Mucosa of stomach (tissue), 1 donor: ENCODE results near the gene ADD1.

Experiments used
- H3K27me3 ChIP-seq: one replicate; pipeline ENCODE4 v1.7.0; 2013; ENCODE audit warnings: mild to moderate bottlenecking, low read length; ENCODE audit not compliant: control insufficient read depth, insufficient read depth
- H3K36me3 ChIP-seq: one replicate; pipeline ENCODE4 v1.7.0; 2013; ENCODE audit warnings: low read length; ENCODE audit not compliant: control insufficient read depth, insufficient read depth
- H3K4me1 ChIP-seq: one replicate; pipeline ENCODE4 v1.7.0; 2013; ENCODE audit warnings: mild to moderate bottlenecking, low read length; ENCODE audit not compliant: control insufficient read depth, insufficient read depth
- H3K4me3 ChIP-seq: one replicate; pipeline ENCODE4 v1.7.0; 2013; ENCODE audit warnings: low read length
- H3K9ac ChIP-seq: one replicate; pipeline ENCODE4 v1.7.0; 2013; ENCODE audit warnings: mild to moderate bottlenecking, low read length, moderate library complexity
- H3K9me3 ChIP-seq: one replicate; pipeline ENCODE4 v1.7.0; 2013; ENCODE audit warnings: mild to moderate bottlenecking, low read length, moderate library complexity; ENCODE audit not compliant: control insufficient read depth
- donor health status: Pancreatic carcinoma.

ADD1 gene

GRCh38 chr4:2928242-2929176, 84.9 kb downstream of the ADD1 start:
- H3K9ac ChIP-seq = no peak overlapping the region
- H3K27me3 ChIP-seq = no peaks in the 10 kb centered on the region
- H3K36me3 ChIP-seq = peaks cover 26% of the 10 kb centered on the region
- peaks cover 43% of the 10 kb centered on the region for H3K4me1 ChIP-seq
- no peaks in the 10 kb centered on the region for H3K9me3 ChIP-seq
- no peak overlapping the region for H3K4me3 ChIP-seq

- Histone ChIP-seq H3K27me3 (no peaks in the 10 kb centered on the region), H3K9me3 (no peaks in the 10 kb centered on the region), H3K9ac (no peak overlapping the region), H3K4me3 (no peak overlapping the region), H3K36me3 (peaks cover 26% of the 10 kb centered on the region), H3K4me1 (peaks cover 48% of the 10 kb centered on the region)
These were observed 85.8 kb downstream of the ADD1 start for GRCh38 chr4:2929469-2929868.

DNA sequence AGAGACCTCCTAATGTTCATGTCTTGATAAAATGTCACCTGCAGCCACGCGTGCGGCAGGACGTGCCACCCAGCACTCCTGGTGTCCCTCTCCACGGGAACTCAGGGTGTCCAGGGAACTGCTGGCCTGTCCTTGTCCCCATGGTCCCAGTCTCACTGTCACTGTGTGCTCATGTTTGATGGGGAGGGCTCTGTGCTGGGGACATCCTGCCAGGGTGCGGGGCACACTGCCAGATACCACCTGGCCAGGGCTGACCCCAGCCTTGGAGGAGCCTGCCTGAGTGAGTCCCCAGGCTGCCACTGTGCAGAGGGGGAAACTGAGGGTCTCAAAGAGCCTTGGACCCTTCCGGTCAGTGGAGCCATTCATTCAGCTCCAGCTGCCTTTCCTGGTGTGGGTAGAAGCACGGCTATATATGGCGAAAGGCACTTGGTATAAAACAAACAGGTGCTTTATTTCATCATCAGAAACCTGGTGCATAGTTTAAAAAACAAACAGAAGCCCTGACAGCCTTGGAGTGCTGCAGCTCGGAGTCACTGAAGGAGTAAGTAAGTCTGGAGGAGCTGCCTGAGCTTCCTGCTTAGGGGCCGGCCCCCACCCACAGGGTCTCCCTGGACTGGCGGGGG, 86.6 kb downstream of the ADD1 start:
- no peaks in the 10 kb centered on the region for H3K27me3 ChIP-seq
- H3K9ac ChIP-seq = peak overlapping the region; percentile 45
- peaks cover 26% of the 10 kb centered on the region for H3K36me3 ChIP-seq

DNA sequence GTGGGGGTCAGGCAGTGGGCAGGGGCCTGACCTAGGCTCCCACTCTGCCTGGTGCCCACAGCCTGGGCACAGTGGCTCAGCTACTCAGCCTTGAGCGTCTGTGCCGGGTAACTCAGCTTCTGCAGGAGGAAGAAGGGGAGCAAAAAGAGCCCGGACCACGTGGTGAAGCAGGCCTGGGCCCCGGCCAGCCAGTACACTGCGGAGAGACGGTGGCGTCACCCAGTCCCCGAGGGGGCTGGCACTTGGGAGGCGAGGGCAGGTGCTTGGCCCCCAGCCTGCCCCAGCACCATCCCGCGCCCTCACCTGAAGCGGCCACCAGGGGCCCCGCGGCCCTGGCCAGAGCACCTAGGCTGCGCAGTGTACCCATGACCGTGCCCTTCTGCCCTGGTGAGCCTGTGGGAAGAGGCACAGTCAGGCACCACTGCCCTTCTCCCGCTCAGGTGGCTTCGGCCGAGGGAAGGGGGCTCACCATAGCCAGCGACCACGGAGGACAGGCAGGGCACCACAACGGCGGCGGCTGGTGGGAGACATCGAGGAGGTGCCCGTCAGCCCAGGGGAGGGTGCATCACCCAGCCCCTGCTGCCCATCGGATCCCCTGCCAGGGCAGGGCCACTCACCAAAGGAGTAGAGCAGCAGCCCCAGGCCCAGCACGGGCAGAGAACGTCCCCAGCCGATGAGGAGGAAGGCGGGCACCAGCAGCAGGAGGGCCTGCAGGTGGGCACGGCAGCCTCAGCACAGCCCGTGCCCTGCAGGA, 87.3 kb downstream of the ADD1 start:
- no peak overlapping the region for H3K4me3 ChIP-seq
- peak overlapping the region; percentile 45 for H3K9ac ChIP-seq
- no peaks in the 10 kb centered on the region for H3K27me3 ChIP-seq
- H3K9me3 ChIP-seq = no peaks in the 10 kb centered on the region
- peaks cover 48% of the 10 kb centered on the region for H3K4me1 ChIP-seq
- peaks cover 26% of the 10 kb centered on the region for H3K36me3 ChIP-seq

More for the DNA sequence above, 86.6 kb downstream of the ADD1 start:
- peaks cover 48% of the 10 kb centered on the region for H3K4me1 ChIP-seq
- H3K9me3 ChIP-seq = no peaks in the 10 kb centered on the region
- no peak overlapping the region for H3K4me3 ChIP-seq

- peaks cover 54% of the 10 kb centered on the region for H3K4me1 ChIP-seq
- H3K36me3 ChIP-seq = peaks cover 25% of the 10 kb centered on the region
These were observed 88.1 kb downstream of the ADD1 start for GRCh38 chr4:2931512-2932301.

GRCh38 chr4:2932321-2932950, 88.8 kb downstream of the ADD1 start:
- H3K36me3 ChIP-seq = peaks cover 17% of the 10 kb centered on the region
- no peaks in the 10 kb centered on the region for H3K9me3 ChIP-seq
- H3K4me3 ChIP-seq = no peak overlapping the region
- H3K9ac ChIP-seq = no peak overlapping the region
- H3K27me3 ChIP-seq = no peaks in the 10 kb centered on the region
- peaks cover 61% of the 10 kb centered on the region for H3K4me1 ChIP-seq

More at GRCh38 chr4:2931512-2932301, 88.1 kb downstream of the ADD1 start:
- Histone ChIP-seq H3K9ac (peak overlapping the region; percentile 45), H3K9me3 (no peaks in the 10 kb centered on the region), H3K4me3 (no peak overlapping the region), H3K27me3 (no peaks in the 10 kb centered on the region)

DNA sequence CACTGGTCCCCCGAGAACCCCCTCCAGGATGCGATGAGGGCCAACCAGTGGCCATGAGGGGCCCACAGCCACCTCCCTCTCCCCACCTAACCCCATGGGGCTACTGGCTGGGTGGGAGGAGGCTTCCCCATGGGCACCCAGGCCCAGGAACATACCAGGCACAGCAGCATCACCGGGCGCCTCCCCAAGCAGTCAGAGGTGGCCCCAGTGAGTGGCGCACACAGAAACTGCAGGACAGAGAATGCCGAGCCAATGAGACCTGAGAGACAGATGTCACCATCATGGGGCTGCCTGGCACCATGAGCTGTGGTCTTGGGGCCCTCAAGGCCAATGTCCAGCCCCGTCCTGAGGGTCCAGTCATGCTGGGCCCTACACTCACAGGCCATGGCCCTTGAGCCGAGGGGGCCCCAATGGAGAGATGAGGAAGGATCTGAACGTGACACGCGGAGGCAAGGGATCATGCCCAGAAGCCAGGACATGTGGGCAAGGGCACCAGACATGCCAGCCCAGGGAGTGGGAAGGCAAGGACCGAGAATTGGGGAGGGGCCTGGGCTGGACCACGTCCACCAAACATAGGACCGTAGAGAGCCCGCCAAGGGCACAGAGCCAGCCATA, 89.4 kb downstream of the ADD1 start:
- Histone ChIP-seq H3K4me1 (peaks cover 64% of the 10 kb centered on the region), H3K9ac (no peak overlapping the region), H3K36me3 (peaks cover 16% of the 10 kb centered on the region), H3K4me3 (no peak overlapping the region), H3K27me3 (no peaks in the 10 kb centered on the region), H3K9me3 (no peaks in the 10 kb centered on the region)

DNA sequence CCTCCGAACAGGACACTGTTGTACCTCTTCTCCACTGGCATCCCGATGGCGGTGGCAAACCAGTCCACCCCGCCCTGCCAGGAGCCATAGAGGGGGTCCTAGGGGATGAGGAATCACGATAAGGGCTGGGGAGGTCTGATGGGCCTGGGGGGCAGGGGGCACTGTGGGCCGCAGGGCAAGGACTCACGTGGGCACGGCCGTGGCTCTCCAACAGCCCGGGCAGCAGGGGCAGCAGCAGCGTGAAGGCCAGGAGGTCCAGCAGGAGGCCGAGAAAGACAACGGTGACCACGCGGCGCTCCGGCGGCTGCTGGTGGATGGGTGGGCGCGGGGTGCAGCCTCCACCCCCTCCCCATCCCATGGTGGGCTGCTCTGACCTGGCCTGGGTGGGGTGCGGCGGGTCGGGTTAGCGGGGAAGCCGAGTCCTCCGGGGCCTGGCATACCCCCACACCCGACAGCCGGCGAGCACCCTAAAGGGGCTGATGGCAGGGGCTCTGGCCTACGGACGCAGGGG, 90.0 kb downstream of the ADD1 start:
- peaks cover 16% of the 10 kb centered on the region for H3K36me3 ChIP-seq
- H3K27me3 ChIP-seq = no peaks in the 10 kb centered on the region
- no peaks in the 10 kb centered on the region for H3K9me3 ChIP-seq
- H3K9ac ChIP-seq = peak overlapping the region; percentile 59
- H3K4me3 ChIP-seq = no peak overlapping the region
- H3K4me1 ChIP-seq = peaks cover 64% of the 10 kb centered on the region

- H3K9me3 ChIP-seq = no peaks in the 10 kb centered on the region
- H3K4me1 ChIP-seq = peaks cover 63% of the 10 kb centered on the region
- H3K4me3 ChIP-seq = no peak overlapping the region
- H3K27me3 ChIP-seq = no peaks in the 10 kb centered on the region
- H3K9ac ChIP-seq = peak overlapping the region; percentile 92
- peaks cover 12% of the 10 kb centered on the region for H3K36me3 ChIP-seq
These were observed 90.6 kb downstream of the ADD1 start for GRCh38 chr4:2934077-2934812.
